ENCODE data around the gene CAAP1.
"Not testable (repeated sequence)": the region's sequence is repeated elsewhere in the genome, so short reads cannot be mapped to it uniquely, and the experiment has no call there.

Gene CAAP1, protein sequence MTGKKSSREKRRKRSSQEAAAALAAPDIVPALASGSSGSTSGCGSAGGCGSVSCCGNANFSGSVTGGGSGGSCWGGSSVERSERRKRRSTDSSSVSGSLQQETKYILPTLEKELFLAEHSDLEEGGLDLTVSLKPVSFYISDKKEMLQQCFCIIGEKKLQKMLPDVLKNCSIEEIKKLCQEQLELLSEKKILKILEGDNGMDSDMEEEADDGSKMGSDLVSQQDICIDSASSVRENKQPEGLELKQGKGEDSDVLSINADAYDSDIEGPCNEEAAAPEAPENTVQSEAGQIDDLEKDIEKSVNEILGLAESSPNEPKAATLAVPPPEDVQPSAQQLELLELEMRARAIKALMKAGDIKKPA

DNA sequence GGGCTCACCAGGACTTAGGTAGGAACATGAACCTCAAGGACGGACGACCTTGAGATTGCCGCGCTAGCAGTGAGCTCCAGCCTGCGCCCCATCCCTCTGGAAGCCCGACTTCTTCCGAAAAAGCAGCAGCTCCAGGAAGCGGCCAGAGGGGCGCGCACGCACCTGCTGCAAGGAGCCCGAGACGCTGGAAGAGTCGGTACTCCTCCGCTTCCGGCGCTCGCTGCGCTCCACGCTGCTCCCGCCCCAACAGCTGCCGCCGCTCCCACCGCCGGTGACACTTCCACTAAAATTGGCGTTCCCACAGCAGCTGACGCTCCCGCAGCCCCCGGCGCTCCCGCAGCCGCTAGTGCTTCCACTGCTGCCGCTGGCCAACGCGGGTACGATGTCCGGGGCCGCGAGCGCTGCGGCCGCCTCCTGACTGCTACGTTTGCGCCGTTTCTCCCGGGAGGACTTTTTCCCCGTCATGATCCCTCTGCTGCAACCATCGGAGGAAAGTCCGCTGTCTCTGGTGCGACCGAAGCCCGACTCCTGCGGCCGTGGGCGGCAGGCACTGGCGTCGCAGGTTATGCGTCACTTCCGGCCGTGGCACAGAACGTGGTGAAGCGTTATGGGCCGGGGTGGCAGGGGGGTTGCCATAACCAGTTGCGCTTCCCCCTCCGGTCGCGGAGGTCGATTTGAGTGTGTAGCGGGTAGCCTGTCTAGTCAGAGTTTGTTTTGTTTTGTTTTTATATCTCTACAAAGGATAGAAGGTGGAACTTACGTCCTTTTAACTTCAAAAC lies at the start of gene CAAP1:
CAAP1 (minus strand) TSS at position 552 of the 779 bp plus-strand sequence; CDS start at position 465, 87 bp downstream.
- DNase-seq, result peak; percentile 98

DNA sequence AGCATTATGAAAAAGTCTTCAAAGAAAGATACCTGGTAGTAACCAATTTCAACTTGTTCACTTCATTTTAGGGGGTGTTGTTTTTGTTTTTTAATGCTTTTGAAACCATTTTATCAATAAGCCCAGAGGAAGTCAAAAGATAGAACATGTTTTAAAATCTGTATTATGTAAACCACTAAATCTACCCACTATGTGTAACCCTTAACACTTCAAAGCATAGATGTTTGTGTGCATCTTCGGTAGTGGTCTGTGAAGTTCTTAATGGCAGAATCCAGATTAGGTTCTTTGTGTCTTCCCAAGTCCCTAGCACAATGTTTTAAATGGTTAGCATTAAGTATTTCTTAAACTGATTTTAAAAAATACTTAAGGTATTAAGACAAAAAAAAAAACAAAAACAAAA lies 48.2 kb upstream of the CAAP1 start:
- no peak for DNase-seq

DNA sequence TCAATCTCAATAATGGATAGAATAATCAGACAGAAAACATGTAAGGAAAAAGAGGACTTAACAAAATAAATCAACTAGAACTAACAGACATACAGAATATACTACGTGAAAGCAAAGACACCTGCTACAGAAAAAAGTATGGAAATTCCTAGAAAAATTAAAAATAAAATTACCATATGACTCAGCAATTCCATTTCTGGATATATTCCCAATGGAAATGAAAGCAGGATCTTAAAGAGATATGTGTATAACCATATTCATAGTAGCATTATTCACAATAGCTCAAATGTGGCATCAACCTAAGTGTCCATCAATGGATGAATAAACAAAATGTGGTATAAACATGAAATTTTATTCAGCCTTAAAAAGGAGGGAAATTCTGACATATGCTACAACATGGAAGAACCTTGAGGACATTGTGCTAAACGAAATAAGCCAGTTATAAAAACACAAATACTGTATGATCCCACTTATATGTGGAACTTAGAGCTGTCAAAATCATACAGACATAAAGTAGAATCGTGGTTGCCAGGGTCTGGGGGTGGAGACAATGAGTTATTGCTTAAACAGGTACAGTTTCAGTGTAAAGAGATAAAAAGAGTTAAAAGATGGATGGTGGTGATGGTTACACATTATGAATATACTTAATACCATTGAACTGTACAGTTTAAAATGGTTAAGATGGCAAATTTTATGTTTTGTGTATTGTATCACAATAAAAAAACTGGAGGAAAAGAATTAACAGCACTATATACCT lies 47.5 kb upstream of the CAAP1 start:
- no peak for DNase-seq

DNA sequence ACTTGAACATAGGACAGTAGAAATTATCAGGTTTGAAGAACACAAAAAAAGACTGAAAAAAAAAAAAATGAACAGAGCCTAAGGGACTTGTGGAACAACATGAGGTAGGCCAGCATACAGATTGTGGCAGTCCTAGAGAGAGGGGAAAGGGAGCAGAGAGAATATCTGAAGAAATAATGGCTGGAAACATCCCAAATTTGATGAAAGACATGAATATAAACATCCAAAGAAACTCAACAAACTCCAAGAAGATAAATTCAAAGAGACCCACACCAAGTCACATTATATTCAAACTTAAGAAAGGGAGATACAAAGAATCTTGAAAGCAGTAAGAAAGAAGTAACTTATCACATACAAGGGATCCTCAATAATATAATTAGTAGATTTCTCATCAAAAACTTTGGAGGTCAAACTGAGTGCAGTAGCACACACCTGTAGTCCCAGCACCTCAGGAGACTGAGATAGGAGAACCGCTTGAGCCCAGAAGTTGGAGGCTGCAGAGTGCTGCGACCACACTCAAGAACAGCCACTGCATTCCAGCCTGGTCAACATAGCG lies 45.3 kb upstream of the CAAP1 start:
- no peak for DNase-seq

DNA sequence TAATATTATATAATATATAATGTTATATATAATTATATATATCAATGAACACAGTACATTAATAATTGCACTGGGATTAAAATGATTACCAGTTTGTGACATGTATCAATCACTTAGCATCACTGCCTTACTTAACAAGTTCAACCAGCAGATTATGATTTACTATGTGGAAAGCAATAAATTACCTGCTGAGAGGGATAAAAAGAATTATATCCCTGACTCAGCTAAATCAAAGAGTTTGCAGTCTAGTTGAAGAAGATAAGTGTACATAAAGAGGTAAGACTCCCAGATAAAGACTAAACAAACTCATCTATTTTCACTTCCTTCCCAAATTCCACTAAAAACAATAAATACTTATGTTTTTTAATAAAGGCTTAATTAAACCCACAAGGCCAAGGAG lies 43.2 kb upstream of the CAAP1 start:
- no peak for DNase-seq

DNA sequence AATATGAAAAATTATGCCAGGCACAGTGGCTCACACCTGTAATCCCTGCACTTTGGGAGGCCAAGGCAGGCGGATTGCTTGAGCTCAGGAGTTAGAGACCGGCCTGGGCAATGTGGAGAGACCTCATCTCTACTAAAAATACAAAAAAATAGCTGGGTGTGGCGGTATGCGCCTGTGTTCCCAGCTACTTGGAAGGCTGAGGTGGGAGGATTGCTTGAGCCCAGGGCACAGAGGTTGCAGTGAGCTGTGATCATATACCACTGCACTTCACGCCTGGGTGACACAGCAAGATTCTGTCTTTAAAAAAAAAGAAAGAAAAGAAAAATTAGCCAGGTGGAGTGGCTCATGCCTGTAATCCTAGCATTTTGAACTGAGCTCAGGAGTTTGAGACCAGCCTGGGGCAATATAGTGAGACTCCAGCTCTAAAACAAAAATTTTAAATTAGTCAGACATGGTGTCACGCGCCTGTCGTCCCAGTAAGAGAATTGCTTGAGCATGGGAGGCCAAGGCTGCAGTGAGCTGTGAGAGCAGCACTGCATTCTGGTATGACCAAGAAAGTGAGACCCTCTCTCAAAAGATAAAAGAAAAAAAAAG lies 36.4 kb upstream of the CAAP1 start:
- no peak for DNase-seq

DNA sequence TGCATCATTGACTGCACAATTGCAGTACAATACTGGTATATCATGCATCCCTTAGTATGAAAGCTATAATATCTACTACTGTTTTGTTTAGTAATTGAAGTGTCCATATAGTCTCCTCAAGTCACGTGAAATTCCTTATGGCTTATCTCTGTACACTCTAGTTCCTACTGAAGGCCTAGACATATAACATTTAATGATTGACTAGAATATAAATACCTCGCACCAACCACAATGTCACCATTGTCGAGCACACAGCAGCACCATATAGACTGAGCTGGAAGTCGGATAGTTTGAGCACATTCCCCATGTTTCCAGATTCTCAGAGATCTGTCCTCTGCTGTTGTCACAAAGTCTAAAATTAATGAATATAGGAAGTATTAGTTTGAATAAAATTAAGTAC lies 33.0 kb upstream of the CAAP1 start:
- DNase-seq, result no peak

DNA sequence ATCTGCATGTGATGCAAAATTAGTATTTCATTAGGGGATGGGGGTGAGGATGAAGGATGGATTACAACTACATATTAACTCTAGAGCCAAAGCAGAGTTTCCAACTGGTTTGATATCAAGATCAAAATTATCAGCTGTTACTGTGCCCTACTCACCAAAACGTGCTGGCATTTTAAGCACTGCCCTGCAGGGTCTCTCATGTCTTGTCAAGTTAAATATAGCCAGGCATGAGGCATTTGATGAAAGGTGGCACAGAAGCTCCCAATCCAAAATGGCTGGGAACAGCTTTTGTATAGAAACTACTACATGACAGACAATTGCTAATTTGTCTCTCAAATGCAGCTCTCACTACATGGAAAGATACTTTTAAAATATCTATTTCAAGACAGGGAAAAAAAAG lies 27.1 kb upstream of the CAAP1 start:
- DNase-seq, result no peak

DNA sequence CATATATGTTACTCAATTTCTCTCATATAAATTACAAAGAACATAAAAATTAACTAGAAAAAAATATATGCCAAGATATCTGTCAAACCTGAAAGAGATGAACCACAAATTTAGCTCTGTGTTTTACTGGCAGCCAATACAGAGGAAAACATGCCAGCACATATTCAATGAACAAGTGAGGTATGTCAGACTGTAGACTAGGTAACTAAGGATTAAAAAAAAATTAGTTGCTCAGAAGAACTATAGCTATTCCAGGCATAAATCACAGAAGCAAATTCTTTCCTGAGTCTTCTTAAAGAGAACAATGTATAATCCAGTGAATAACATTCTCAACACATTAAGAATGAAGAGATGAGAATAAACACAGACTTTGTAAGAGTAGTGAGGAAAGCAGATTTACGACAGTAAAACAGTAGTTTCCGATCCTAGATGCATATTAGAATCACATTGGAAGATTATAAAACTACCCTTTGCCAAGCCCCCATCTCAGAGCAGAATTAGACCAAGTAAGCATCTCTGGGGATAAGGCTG lies 20.6 kb upstream of the CAAP1 start:
- DNase-seq, result no peak

DNA sequence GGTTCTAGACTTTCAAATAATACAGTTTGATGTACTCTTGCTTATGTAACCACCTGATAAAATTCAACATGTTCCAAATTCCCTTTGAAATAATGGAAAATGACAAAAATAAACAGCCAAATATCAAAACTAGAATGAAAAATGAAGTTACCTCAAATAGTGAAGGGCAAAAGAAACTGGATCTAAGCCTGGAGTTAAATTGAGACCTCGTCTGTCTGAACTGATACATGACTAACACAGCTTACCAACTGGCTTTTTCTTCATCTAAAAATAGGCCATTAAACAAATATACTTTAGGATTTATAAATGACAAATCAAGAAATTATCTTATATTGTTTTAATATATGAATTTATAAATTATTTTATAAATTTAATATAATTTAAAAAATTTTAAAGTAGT lies 12.1 kb upstream of the CAAP1 start:
- no peak for DNase-seq

DNA sequence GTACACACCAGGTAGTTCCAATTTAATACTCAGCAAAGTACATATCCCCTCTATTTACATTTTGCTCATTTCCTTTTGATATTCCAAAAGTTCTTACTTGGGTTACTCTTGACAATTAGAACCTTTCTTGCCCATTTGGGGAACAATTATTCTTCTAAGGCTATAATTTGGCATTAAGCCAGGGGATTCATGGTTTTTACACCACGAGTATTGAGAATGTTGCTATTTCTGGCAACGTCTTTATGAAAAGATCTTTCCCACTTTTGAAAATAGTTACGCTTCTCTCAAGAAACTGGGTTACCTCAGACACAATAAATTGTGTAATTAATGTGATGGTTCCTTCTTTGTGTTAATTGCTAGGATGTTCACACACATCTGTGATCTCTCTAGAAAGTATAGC lies 11.5 kb upstream of the CAAP1 start:
- DNase-seq, result peak; percentile 12

DNA sequence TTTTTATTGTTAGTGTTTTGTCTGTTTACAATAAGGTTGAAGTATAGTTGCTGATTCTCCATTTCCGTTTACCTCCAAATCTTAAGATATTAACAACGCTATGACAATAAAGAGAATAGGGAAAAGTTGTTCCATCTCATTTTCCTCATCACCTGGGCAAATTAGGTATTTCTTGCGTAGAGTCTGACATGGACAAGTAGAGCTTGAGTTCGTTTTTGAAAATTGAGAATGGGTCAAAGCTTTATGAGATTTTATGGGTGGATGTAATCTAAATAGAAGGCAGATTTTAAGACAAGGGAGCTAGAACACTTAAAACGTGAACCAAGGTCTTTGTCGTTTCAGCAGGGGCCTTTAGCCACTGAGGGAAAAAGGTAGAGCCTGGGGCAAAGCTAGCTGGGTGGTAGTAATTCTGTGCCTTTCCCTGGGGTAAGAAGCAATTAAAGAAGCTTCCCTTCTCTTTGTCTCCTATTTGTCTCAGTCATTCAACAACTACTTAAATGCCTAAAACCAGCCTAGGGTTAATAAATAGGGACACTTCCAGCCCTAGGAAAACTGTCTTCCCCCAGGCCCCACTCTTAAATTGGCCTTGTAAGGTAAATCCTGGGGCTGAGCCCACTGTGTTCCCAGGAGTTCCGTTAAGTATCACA lies 551 bp upstream of the CAAP1 start:
- DNase-seq, result peak; percentile 10

DNA sequence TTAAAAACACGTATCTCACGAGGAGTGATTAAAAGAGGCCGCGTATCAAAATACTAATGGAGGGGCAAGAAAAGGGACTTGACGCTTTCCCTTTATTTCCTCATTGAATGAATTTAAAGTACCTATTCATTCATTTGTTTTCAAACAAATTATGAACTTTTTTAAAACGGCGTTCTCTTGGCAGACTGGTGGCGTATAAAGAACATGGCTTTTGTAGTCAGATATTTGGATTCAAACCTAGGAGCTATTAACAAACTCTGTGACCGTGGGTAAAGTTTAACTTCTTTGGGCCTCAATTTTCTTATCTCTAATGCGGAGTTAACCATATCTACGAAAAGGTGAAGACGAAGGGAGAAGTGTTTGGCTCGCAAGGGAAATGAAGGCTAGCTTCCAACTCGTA lies 876 bp downstream of the CAAP1 start:
- peak; percentile 38 for DNase-seq

DNA sequence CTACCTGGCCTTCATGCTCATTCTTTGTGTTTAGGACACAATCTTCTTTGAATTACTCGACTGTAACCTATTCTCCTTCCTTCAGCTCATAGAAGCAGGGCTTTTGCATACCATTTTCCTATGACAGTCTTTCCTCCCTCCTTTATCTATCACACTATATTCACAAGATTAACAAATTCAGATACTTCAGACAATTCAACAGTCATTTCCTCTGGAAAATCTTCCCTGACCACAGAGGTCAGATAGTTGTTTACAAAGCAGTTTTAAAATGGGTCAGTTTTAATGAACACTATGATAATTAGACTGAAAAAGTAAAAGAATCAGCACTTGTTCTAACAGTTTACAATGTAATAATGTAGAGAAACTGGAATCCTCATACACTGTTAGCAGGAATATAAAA lies 4.3 kb downstream of the CAAP1 start:
- DNase-seq, result no peak

DNA sequence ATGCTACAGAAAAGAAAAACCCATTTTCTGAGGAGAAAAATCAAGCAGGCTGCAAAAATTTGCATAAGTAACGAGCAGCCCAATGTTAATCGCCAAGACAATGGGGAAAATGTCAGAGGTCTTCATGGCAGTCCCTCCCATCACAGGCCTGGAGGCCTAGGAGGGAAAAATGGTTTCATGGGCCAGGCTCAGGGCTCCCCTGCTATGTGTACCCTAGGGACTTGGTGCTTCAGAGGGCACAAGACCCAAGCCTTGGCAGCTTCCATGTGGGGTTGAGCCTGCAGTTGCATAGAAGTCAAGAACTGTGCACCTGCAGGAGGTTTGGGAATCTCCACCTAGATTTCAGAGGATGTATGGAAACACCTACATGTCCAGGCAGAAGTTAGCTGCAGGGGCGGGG lies 10.4 kb downstream of the CAAP1 start:
- DNase-seq, result no peak

DNA sequence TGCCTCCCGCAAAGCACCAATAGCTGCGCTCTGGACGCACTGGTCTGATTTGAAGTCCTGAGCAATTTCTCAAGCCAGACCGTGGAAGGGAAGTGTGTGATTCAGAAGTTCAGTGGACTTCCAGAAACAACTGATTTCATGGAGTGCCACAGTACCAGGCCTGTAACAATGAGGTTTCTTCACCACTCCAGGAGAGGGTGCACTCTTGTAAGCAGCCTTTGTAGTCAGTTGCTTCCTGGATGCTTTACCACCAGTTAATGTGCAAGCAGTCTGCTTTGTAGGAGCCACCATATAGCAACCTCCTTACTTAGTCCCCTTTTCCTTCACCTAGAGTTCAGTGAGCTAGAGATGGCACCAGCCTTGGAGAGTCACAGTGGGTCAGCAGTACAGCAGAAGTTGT lies 12.3 kb downstream of the CAAP1 start:
- DNase-seq, result no peak

DNA sequence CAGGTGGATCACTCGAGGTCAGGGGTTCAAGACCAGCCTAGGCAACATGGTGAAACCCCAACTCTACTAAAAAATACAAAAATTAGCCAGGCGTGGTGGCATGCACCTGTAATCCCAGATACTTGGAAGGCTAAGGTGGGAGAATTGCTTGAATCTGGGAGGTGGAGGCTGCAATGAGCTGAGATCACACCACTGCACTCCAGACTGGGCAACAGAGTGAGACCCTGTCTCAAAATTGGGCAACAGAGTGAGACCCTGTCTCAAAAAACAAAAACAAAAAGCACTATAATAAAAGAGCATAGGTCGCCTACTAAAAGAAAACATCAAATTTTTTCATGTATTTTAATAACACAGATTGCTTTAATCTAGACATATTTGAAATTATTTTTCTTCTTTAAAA lies 17.4 kb downstream of the CAAP1 start:
- DNase-seq, result not testable (repeated sequence)

DNA sequence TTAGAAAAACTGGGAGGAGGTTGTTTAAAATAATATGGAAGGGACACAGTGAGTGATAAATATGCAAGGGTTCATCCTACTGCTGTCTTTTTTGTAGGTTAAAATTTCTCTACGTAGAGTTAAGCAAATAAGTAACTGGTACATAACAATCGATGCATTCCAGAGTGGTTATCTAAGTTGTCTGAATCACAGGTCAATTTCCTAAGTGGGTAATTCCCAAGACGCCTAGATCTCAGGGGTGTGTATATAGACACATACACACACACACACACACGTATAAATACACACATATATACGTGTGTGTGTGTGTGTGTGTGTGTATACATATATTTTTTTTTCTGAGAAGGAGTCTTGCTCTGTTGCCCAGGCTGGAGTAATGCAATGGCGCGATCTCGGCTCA lies 22.3 kb downstream of the CAAP1 start:
- no peak for DNase-seq

DNA sequence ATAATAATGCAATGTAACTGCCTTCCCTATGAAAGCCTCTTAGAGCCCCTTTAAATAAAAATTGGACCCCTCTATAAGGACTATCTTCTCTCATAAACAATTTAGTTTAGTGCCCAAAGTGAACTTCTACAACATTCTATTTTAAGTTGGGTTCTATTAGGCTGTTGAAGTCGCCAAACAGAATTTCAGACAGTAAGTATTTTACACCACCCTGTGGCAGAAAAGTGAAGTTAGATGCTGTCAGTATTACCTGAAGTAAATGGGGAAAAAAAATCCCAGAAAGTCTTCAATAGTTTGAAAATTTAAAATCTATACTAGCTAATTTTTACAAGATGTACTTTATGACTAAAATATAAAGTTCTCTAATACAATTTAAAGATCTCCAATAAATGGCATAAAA lies 29.5 kb downstream of the CAAP1 start:
- DNase-seq, result peak; percentile 35

DNA sequence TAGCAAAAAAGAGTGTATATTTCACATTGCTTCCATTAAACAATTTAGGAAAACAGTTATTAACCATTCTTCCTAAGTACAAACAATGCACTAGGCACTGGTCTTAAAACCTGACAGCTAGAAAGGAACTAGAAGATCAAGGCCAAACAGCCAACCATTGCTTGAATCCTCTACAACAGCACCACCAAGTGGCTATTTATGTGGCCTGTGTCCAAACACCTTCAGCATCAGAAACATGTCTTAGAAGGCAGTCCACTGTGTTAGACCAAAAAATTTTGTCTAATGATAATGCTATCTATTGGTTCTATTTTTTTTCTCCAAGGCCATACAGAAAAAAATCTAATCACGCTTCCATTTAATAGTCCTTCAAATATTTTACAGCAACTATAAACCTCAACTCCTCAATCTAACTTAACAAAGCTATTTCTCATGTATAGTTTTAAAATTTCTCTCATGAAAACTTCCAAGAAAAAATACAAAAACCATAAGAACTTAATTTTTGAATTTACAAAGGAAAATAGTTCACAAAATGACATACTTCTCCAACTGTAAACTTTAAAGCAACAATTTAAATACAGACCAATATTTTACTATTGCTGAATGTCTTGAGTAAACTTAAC lies 36.1 kb downstream of the CAAP1 start:
- peak; percentile 82 for DNase-seq

DNA sequence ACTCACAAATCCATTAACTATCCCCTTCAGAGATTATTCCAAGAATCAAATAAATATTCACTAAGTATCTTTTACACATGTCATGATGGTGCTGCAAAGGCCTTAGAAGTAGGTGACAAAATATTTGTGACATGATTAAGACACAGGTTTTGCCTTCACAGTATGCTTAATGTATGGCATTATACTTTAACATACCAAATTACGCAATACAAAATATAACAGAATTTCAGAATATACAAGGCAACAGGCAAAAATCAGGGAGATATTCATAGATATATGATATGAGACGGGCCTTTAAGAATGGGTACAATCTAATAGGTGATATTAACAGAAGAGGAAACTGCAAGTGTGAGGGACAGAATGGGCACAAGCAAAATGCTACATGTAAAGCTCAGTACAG lies 41.6 kb downstream of the CAAP1 start:
- no peak for DNase-seq

DNA sequence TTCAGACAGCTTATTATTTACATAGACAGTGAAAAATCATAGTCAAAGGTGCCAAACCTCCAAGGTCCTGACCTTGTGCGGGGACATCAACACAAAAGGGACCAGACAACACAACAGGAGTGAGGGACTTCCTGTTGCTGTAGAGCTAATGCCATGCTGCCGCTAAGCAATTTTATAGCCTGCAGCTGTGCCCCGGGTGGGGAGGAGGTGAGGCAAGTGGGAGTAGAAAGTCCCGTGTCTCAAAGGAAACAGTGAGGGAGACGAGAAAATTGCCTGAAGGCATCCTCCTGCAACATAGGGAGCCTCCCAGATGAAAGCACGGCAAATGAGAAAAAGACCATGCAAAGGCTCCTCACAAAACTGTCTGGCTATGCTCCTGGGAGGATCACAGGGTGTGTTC lies 58.8 kb downstream of the CAAP1 start:
- DNase-seq, result peak; percentile 8

Data from hematopoietic multipotent progenitor cell treated with erythropoietin and hydrocortisone succinate and interleukin-3 and kit ligand, for 4 days (in vitro differentiated cells).